Activated CD4-positive, alpha-beta memory T cell treated with anti-CD3 and anti-CD28 coated beads for 36 hours (primary cell): ENCODE data around the gene TRIM47. TPM values are rescaled to one million over a fixed set of nuclear protein-coding genes. Genes with fewer than 3 reads are reported as not detected.

Experiments used
- CTCF ChIA-PET: fragments of 350-600 bp; sonication (Branson Sonifier 250); formaldehyde crosslinking; loops from one replicate; lab custom pipeline; 2021; ENCODE audit warnings: antibody characterized with exemption, inconsistent platforms; lab: Charles Lee
- POLR2A ChIA-PET: fragments of 350-600 bp; sonication (Branson Sonifier 250); formaldehyde crosslinking; loops from one replicate; lab custom pipeline; 2021; ENCODE audit warnings: antibody characterized with exemption; lab: Charles Lee
- DNase-seq: peaks from one replicate; pipeline ENCODE4 v3.0.0-alpha.2; 2020
- H3K27ac Mint-ChIP-seq: one replicate; pipeline ENCODE4 v1.8.0; 2021; ENCODE audit warnings: mixed read lengths
- H3K27me3 Mint-ChIP-seq: one replicate; pipeline ENCODE4 v1.8.0; 2021; ENCODE audit warnings: mixed read lengths
- H3K36me3 Mint-ChIP-seq: one replicate; pipeline ENCODE4 v1.8.0; 2021; ENCODE audit warnings: mixed read lengths
- H3K4me1 Mint-ChIP-seq: one replicate; pipeline ENCODE4 v1.8.0; 2021; ENCODE audit warnings: low read depth, mixed read lengths
- H3K4me3 Mint-ChIP-seq: one replicate; pipeline ENCODE4 v1.8.0; 2021; ENCODE audit warnings: mild to moderate bottlenecking, mixed read lengths
- H3K9me3 Mint-ChIP-seq: one replicate; pipeline ENCODE4 v1.8.0; 2021; ENCODE audit warnings: mixed read lengths
- intact Hi-C: fragments of 100-400 bp; cut with micrococcal nuclease; formaldehyde crosslinking; loops from one replicate; pipeline ENCODE4 v1.15.1; 2023
- total RNA-seq, 2 experiments: library from RNA; stranded (reverse); gene quantifications; one replicate each; pipeline ENCODE4 v1.2.3, GENCODE V29; 2021

The TRIM47 gene
- total RNA-seq, 2 experiments from 2014 or later: 18.5 to 19.5 TPM

GRCh38 chr17:75842963-75843576 lies 35.3 kb downstream of the TRIM47 start:
- peak overlapping the region; percentile 93 for H3K4me3 Mint-ChIP-seq
- H3K36me3 Mint-ChIP-seq: peaks cover 25% of the 10 kb centered on the region
- H3K27me3 Mint-ChIP-seq: no peaks in the 10 kb centered on the region
- H3K9me3 Mint-ChIP-seq: no peaks in the 10 kb centered on the region
- peaks cover 15% of the 10 kb centered on the region for H3K4me1 Mint-ChIP-seq
- intact Hi-C loops: loop anchor here (1.0 kb wide), 1 partner anchor 12 kb away; the partner anchor contains the start of gene WBP2
- peak; percentile 42 for DNase-seq
- CTCF ChIA-PET: interaction anchor here (0.7 to 5.1 kb wide), 9 partner anchors 12 to 90 kb away, joined by 3 to 45 read pairs (median 3); partner anchors contain the start of genes TRIM47, TRIM65 and WBP2
- peak overlapping the region; percentile 95 for H3K27ac Mint-ChIP-seq
- POLR2A ChIA-PET: interaction anchor here (1.1 to 3.1 kb wide), 7 partner anchors 10 to 64 kb away, joined by 3 to 26 read pairs (median 6); partner anchors contain the start of genes TRIM65 and WBP2

GRCh38 chr17:75842411-75842810 lies 36.0 kb downstream of the TRIM47 start:
- Mint-ChIP-seq H3K4me1 (peaks cover 15% of the 10 kb centered on the region), H3K36me3 (peaks cover 24% of the 10 kb centered on the region), H3K9me3 (no peaks in the 10 kb centered on the region), H3K27ac (peak overlapping the region; percentile 28), H3K27me3 (no peaks in the 10 kb centered on the region), H3K4me3 (peak overlapping the region; percentile 93)
- intact Hi-C loops: no loop called here
- CTCF ChIA-PET: interaction anchor here (2.5 to 5.1 kb wide), 2 partner anchors 13 to 19 kb away, joined by 15 to 45 read pairs; partner anchors contain the start of gene WBP2
- DNase-seq: no peak
- POLR2A ChIA-PET: no interaction called here

- Mint-ChIP-seq H3K9me3 (no peaks in the 10 kb centered on the region), H3K27ac (no peak overlapping the region), H3K36me3 (peaks cover 18% of the 10 kb centered on the region), H3K27me3 (no peaks in the 10 kb centered on the region), H3K4me1 (peaks cover 15% of the 10 kb centered on the region), H3K4me3 (no peak overlapping the region)
- intact Hi-C loops: no loop called here
- ChIA-PET POLR2A (interaction anchor here (1.2 kb wide), 1 partner anchor 63 kb away, joined by 7 read pairs; no protein-coding TSS in a partner anchor), CTCF (interaction anchor here (1.0 to 1.4 kb wide), 4 partner anchors 11 to 77 kb away, joined by 3 to 5 read pairs (median 4); no protein-coding TSS in a partner anchor)
- no peak for DNase-seq
Observed at GRCh38 chr17:75840799-75841164, 37.6 kb downstream of the TRIM47 start.

GRCh38 chr17:75839942-75840798 lies 38.2 kb downstream of the TRIM47 start:
- Mint-ChIP-seq H3K36me3 (peaks cover 16% of the 10 kb centered on the region), H3K27ac (no peak overlapping the region), H3K4me3 (no peak overlapping the region), H3K9me3 (no peaks in the 10 kb centered on the region), H3K27me3 (no peaks in the 10 kb centered on the region), H3K4me1 (peaks cover 11% of the 10 kb centered on the region)
- POLR2A ChIA-PET: interaction anchor here (0.9 to 1.2 kb wide), 2 partner anchors 16 to 62 kb away, joined by 4 to 7 read pairs; no protein-coding TSS in a partner anchor
- CTCF ChIA-PET: interaction anchor here (1.0 to 1.4 kb wide), 4 partner anchors 10 to 76 kb away, joined by 3 to 5 read pairs (median 4); no protein-coding TSS in a partner anchor
- DNase-seq: no peak
- intact Hi-C loops: no loop called here

GRCh38 chr17:75838410-75838809 lies 40.0 kb downstream of the TRIM47 start:
- intact Hi-C loops: no loop called here
- no peak for DNase-seq
- no peak overlapping the region for H3K27ac Mint-ChIP-seq
- POLR2A ChIA-PET: no interaction called here
- no peaks in the 10 kb centered on the region for H3K27me3 Mint-ChIP-seq
- H3K4me3 Mint-ChIP-seq: no peak overlapping the region
- peaks cover 20% of the 10 kb centered on the region for H3K4me1 Mint-ChIP-seq
- no peaks in the 10 kb centered on the region for H3K9me3 Mint-ChIP-seq
- peaks cover 27% of the 10 kb centered on the region for H3K36me3 Mint-ChIP-seq
- CTCF ChIA-PET: interaction anchor here (1.1 to 3.3 kb wide), 3 partner anchors 10 to 23 kb away, joined by 4 to 8 read pairs (median 4); no protein-coding TSS in a partner anchor

GRCh38 chr17:75837899-75838298 lies 40.5 kb downstream of the TRIM47 start:
- peaks cover 24% of the 10 kb centered on the region for H3K36me3 Mint-ChIP-seq
- DNase-seq: no peak
- H3K27ac Mint-ChIP-seq: no peak overlapping the region
- no peaks in the 10 kb centered on the region for H3K9me3 Mint-ChIP-seq
- H3K27me3 Mint-ChIP-seq: no peaks in the 10 kb centered on the region
- H3K4me1 Mint-ChIP-seq: peaks cover 23% of the 10 kb centered on the region
- no peak overlapping the region for H3K4me3 Mint-ChIP-seq
- ChIA-PET CTCF (interaction anchor here (0.9 to 3.3 kb wide), 4 partner anchors 10 to 24 kb away, joined by 3 to 8 read pairs (median 4); no protein-coding TSS in a partner anchor), POLR2A (no interaction called here)
- intact Hi-C loops: no loop called here

GRCh38 chr17:75836605-75837004 lies 41.8 kb downstream of the TRIM47 start:
- ChIA-PET CTCF (interaction anchor here (3.3 kb wide), 1 partner anchor 25 kb away, joined by 8 read pairs; no protein-coding TSS in a partner anchor), POLR2A (interaction anchor here (0.7 to 1.5 kb wide), 3 partner anchors 14 to 60 kb away, joined by 3 to 4 read pairs (median 4); no protein-coding TSS in a partner anchor)
- no peak for DNase-seq
- intact Hi-C loops: no loop called here
- Mint-ChIP-seq H3K9me3 (no peaks in the 10 kb centered on the region), H3K27me3 (no peaks in the 10 kb centered on the region), H3K36me3 (peaks cover 27% of the 10 kb centered on the region), H3K4me3 (no peak overlapping the region), H3K27ac (no peak overlapping the region), H3K4me1 (peaks cover 27% of the 10 kb centered on the region)

GRCh38 chr17:75835654-75835987 lies 42.8 kb downstream of the TRIM47 start:
- POLR2A ChIA-PET: interaction anchor here (1.5 kb wide), 1 partner anchor 13 kb away, joined by 4 read pairs; no protein-coding TSS in a partner anchor
- Mint-ChIP-seq H3K9me3 (no peaks in the 10 kb centered on the region), H3K27ac (no peak overlapping the region), H3K4me3 (no peak overlapping the region), H3K36me3 (peaks cover 27% of the 10 kb centered on the region), H3K27me3 (no peaks in the 10 kb centered on the region), H3K4me1 (peaks cover 27% of the 10 kb centered on the region)
- intact Hi-C loops: no loop called here
- no peak for DNase-seq
- CTCF ChIA-PET: interaction anchor here (3.3 kb wide), 1 partner anchor 26 kb away, joined by 8 read pairs; no protein-coding TSS in a partner anchor

GRCh38 chr17:75834928-75835653 lies 43.3 kb downstream of the TRIM47 start:
- intact Hi-C loops: no loop called here
- no peak for DNase-seq
- H3K27ac Mint-ChIP-seq: no peak overlapping the region
- H3K4me3 Mint-ChIP-seq: no peak overlapping the region
- peaks cover 27% of the 10 kb centered on the region for H3K4me1 Mint-ChIP-seq
- ChIA-PET CTCF (interaction anchor here (1.4 to 3.3 kb wide), 3 partner anchors 10 to 26 kb away, joined by 3 to 10 read pairs (median 8); no protein-coding TSS in a partner anchor), POLR2A (interaction anchor here (1.5 kb wide), 1 partner anchor 13 kb away, joined by 4 read pairs; no protein-coding TSS in a partner anchor)
- peaks cover 31% of the 10 kb centered on the region for H3K36me3 Mint-ChIP-seq
- no peaks in the 10 kb centered on the region for H3K9me3 Mint-ChIP-seq
- H3K27me3 Mint-ChIP-seq: no peaks in the 10 kb centered on the region

GRCh38 chr17:75834279-75834920 lies 44.0 kb downstream of the TRIM47 start:
- intact Hi-C loops: no loop called here
- H3K27me3 Mint-ChIP-seq: no peaks in the 10 kb centered on the region
- DNase-seq: no peak
- H3K4me3 Mint-ChIP-seq: no peak overlapping the region
- no peaks in the 10 kb centered on the region for H3K9me3 Mint-ChIP-seq
- H3K4me1 Mint-ChIP-seq: peaks cover 27% of the 10 kb centered on the region
- CTCF ChIA-PET: interaction anchor here (1.4 to 3.1 kb wide), 2 partner anchors 10 to 13 kb away, joined by 3 to 10 read pairs; no protein-coding TSS in a partner anchor
- peaks cover 31% of the 10 kb centered on the region for H3K36me3 Mint-ChIP-seq
- POLR2A ChIA-PET: interaction anchor here (1.5 kb wide), 1 partner anchor 13 kb away, joined by 4 read pairs; no protein-coding TSS in a partner anchor
- no peak overlapping the region for H3K27ac Mint-ChIP-seq
